ENCODE measurements around the gene R3HDM2.
"Not testable (repeated sequence)": the region's sequence is repeated elsewhere in the genome, so short reads cannot be mapped to it uniquely, and the experiment has no call there.

R3HDM2 gene

GRCh38 chr12:57419495-57419894, 11.3 kb downstream of the R3HDM2 start:
- no peak for DNase-seq

- DNase-seq = no peak
Measured at GRCh38 chr12:57418255-57418654, 12.6 kb downstream of the R3HDM2 start.

- DNase-seq = no peak
Measured at GRCh38 chr12:57416039-57416996, 14.5 kb downstream of the R3HDM2 start.

GRCh38 chr12:57415088-57415487, 15.8 kb downstream of the R3HDM2 start:
- DNase-seq = no peak

GRCh38 chr12:57414160-57414559, 16.7 kb downstream of the R3HDM2 start:
- DNase-seq = not testable (repeated sequence)

GRCh38 chr12:57410534-57410933, 20.3 kb downstream of the R3HDM2 start:
- no peak for DNase-seq

- no peak for DNase-seq
Measured at GRCh38 chr12:57404966-57405640, 25.7 kb downstream of the R3HDM2 start.

GRCh38 chr12:57402156-57402555, 28.7 kb downstream of the R3HDM2 start:
- DNase-seq = not testable (repeated sequence)

GRCh38 chr12:57401165-57401564, 29.7 kb downstream of the R3HDM2 start:
- no peak for DNase-seq

- DNase-seq = not testable (repeated sequence)
Measured at GRCh38 chr12:57399718-57400463, 31.0 kb downstream of the R3HDM2 start.

GRCh38 chr12:57397441-57397840, 33.4 kb downstream of the R3HDM2 start:
- no peak for DNase-seq

- DNase-seq = no peak
Measured at GRCh38 chr12:57395121-57395520, 35.7 kb downstream of the R3HDM2 start.

GRCh38 chr12:57390174-57390573, 40.7 kb downstream of the R3HDM2 start:
- DNase-seq = no peak

- no peak for DNase-seq
Measured at GRCh38 chr12:57389033-57389432, 41.8 kb downstream of the R3HDM2 start.

GRCh38 chr12:57388425-57388824, 42.4 kb downstream of the R3HDM2 start:
- DNase-seq = no peak

GRCh38 chr12:57386187-57386720, 44.6 kb downstream of the R3HDM2 start:
- DNase-seq = no peak

GRCh38 chr12:57385586-57385985, 45.3 kb downstream of the R3HDM2 start:
- DNase-seq = no peak

GRCh38 chr12:57384478-57384877, 46.4 kb downstream of the R3HDM2 start:
- no peak for DNase-seq

GRCh38 chr12:57381693-57382220, 49.1 kb downstream of the R3HDM2 start:
- no peak for DNase-seq

GRCh38 chr12:57380300-57380699, 50.5 kb downstream of the R3HDM2 start:
- DNase-seq = no peak

- no peak for DNase-seq
Measured at GRCh38 chr12:57377103-57377840, 53.6 kb downstream of the R3HDM2 start.

GRCh38 chr12:57372233-57372632, 58.6 kb downstream of the R3HDM2 start:
- DNase-seq = no peak
